ENCODE measurements around the gene YIPF3.
"Not testable (repeated sequence)": the region's sequence is repeated elsewhere in the genome, so short reads cannot be mapped to it uniquely, and the experiment has no call there.

The YIPF3 gene

GRCh38 chr6:43493230-43493629 is 23.5 kb downstream of the YIPF3 start:
- no peak for DNase-seq (ENCODE audit: low spot score)

GRCh38 chr6:43492673-43493072 is 24.1 kb downstream of the YIPF3 start:
- no peak for DNase-seq (ENCODE audit: low spot score)

GRCh38 chr6:43491750-43492661 is 24.7 kb downstream of the YIPF3 start:
- DNase-seq (ENCODE audit: low spot score) = no peak

GRCh38 chr6:43490523-43490939 is 26.2 kb downstream of the YIPF3 start:
- no peak for DNase-seq (ENCODE audit: low spot score)

GRCh38 chr6:43489277-43490072 is 27.3 kb downstream of the YIPF3 start:
- DNase-seq (ENCODE audit: low spot score) = no peak

GRCh38 chr6:43488667-43489276 is 28.0 kb downstream of the YIPF3 start:
- no peak for DNase-seq (ENCODE audit: low spot score)

GRCh38 chr6:43481591-43482236 is 35.0 kb downstream of the YIPF3 start:
- DNase-seq (ENCODE audit: low spot score) = no peak

- DNase-seq (ENCODE audit: low spot score) = no peak
Observed at GRCh38 chr6:43481075-43481474, 35.7 kb downstream of the YIPF3 start.

GRCh38 chr6:43478008-43478372 is 38.7 kb downstream of the YIPF3 start:
- no peak for DNase-seq (ENCODE audit: low spot score)

- DNase-seq (ENCODE audit: low spot score) = peak; percentile 94
Observed at GRCh38 chr6:43477235-43478007, 39.3 kb downstream of the YIPF3 start, which contains the start of gene TJAP1. TSS of gene TJAP1 (plus strand) at chr6:43477570. CDS start at chr6:43499002, 21,432 bp downstream.

- no peak for DNase-seq (ENCODE audit: low spot score)
Observed at GRCh38 chr6:43476746-43477145, 40.0 kb downstream of the YIPF3 start.

GRCh38 chr6:43475516-43475915 is 41.2 kb downstream of the YIPF3 start:
- no peak for DNase-seq (ENCODE audit: low spot score)

- DNase-seq (ENCODE audit: low spot score) = no peak
Observed at GRCh38 chr6:43472515-43472914, 44.2 kb downstream of the YIPF3 start.

- DNase-seq (ENCODE audit: low spot score) = no peak
Observed at GRCh38 chr6:43471399-43471798, 45.3 kb downstream of the YIPF3 start.

- no peak for DNase-seq (ENCODE audit: low spot score)
Observed at GRCh38 chr6:43469947-43470346, 46.8 kb downstream of the YIPF3 start.

- DNase-seq (ENCODE audit: low spot score) = no peak
Observed at GRCh38 chr6:43468748-43469681, 47.7 kb downstream of the YIPF3 start.

- DNase-seq (ENCODE audit: low spot score) = no peak
Observed at GRCh38 chr6:43468240-43468639, 48.5 kb downstream of the YIPF3 start.

- DNase-seq (ENCODE audit: low spot score) = no peak
Observed at GRCh38 chr6:43467752-43468151, 49.0 kb downstream of the YIPF3 start.

GRCh38 chr6:43467265-43467664 is 49.5 kb downstream of the YIPF3 start:
- DNase-seq (ENCODE audit: low spot score) = not testable (repeated sequence)

- DNase-seq (ENCODE audit: low spot score) = no peak
Observed at GRCh38 chr6:43465948-43466347, 50.8 kb downstream of the YIPF3 start.

Measured in germinal center (tissue), 1 donor.